ENCODE measurements around the gene TSSK6.

- TF ChIP-seq CREB1 (CRISPR knock-in tag; IDR thresholded peaks at IDR 0.05) (no peak), CTCF (IDR thresholded peaks at IDR 0.05) (no peak), ZNF263 (CRISPR knock-in tag; IDR thresholded peaks at IDR 0.05; ENCODE audit: low read depth) (no peak), ATF1 (CRISPR knock-in tag; IDR thresholded peaks at IDR 0.05) (no peak), USF2 (CRISPR knock-in tag; IDR thresholded peaks at IDR 0.05) (peak; percentile 59), ETV6 (CRISPR knock-in tag; IDR thresholded peaks at IDR 0.05) (no peak), TCF7 (CRISPR knock-in tag; IDR thresholded peaks at IDR 0.05; ENCODE audit: low read depth) (no peak), ERG (CRISPR knock-in tag; IDR thresholded peaks at IDR 0.05) (no peak), SMAD3 (CRISPR knock-in tag; IDR thresholded peaks at IDR 0.05; ENCODE audit: borderline replicate concordance) (no peak), CBFB (CRISPR knock-in tag; IDR thresholded peaks at IDR 0.05; ENCODE audit: low read depth) (no peak), RELA (CRISPR knock-in tag; IDR thresholded peaks at IDR 0.05; ENCODE audit: borderline replicate concordance) (no peak)
Observed at GRCh38 chr19:19464339-19465098, 50.8 kb downstream of the TSSK6 start.
